Nephron (organoid): ENCODE measurements around the gene HGS.
"Not testable (repeated sequence)": the region's sequence is repeated elsewhere in the genome, so short reads cannot be mapped to it uniquely, and the experiment has no call there.

Experiments
- H3K27ac Mint-ChIP-seq, 3 experiments: 2 replicates each; pipeline ENCODE4 v1.8.0; 2020; ENCODE audit warnings: mixed read lengths in 3 of 3, mild to moderate bottlenecking in 2 of 3, moderate library complexity in 1 of 3
- H3K27me3 Mint-ChIP-seq: 2 replicates; pipeline ENCODE4 v1.8.0; 2021; ENCODE audit warnings: low read depth, mild to moderate bottlenecking, moderate library complexity, mixed read lengths
- H3K36me3 Mint-ChIP-seq: 2 replicates; pipeline ENCODE4 v1.8.0; 2020; ENCODE audit warnings: low read depth, mixed read lengths
- H3K4me1 Mint-ChIP-seq: 2 replicates; pipeline ENCODE4 v1.8.0; 2020; ENCODE audit warnings: mixed read lengths
- H3K4me3 Mint-ChIP-seq, 3 experiments: 2 replicates each; pipeline ENCODE4 v1.8.0; 2020; ENCODE audit warnings: mild to moderate bottlenecking in 3 of 3, mixed read lengths in 3 of 3, moderate library complexity in 2 of 3
- H3K9me3 Mint-ChIP-seq: 2 replicates; pipeline ENCODE4 v1.8.0; 2020; ENCODE audit warnings: mixed read lengths
- CTCF ChIP-seq, 3 experiments: fragments of 200-600 bp; sonication (generic); IDR thresholded peaks; one replicate each; pipeline ENCODE4 v1.5.0; 2021; ENCODE audit warnings: antibody characterized with exemption in 3 of 3; ENCODE audit not compliant: unreplicated experiment in 3 of 3

The HGS gene

GRCh38 chr17:81738801-81739393, 55.1 kb downstream of the HGS start:
- no peak for TF ChIP-seq CTCF (IDR thresholded peaks at IDR 0.05; ENCODE audit: unreplicated experiment in 3 of 3)
- Mint-ChIP-seq H3K9me3 (no peaks in the 10 kb centered on the region), H3K27me3 (peaks cover 27% of the 10 kb centered on the region), H3K36me3 (no peaks in the 10 kb centered on the region), H3K4me3 (no peak overlapping the region), H3K27ac (no peak overlapping the region), H3K4me1 (no peaks in the 10 kb centered on the region)

- not testable (repeated sequence) for H3K4me3 Mint-ChIP-seq, H3K9me3 Mint-ChIP-seq, H3K4me1 Mint-ChIP-seq, H3K27ac Mint-ChIP-seq, H3K36me3 Mint-ChIP-seq
- peaks cover 26% of the 10 kb centered on the region for H3K27me3 Mint-ChIP-seq
Measured at GRCh38 chr17:81739593-81739992, 55.8 kb downstream of the HGS start.

GRCh38 chr17:81740395-81740961, 56.7 kb downstream of the HGS start:
- no peaks in the 10 kb centered on the region for H3K36me3 Mint-ChIP-seq
- peaks cover 25% of the 10 kb centered on the region for H3K27me3 Mint-ChIP-seq
- H3K4me1 Mint-ChIP-seq: no peaks in the 10 kb centered on the region
- no peak overlapping the region for H3K4me3 Mint-ChIP-seq
- no peak for TF ChIP-seq CTCF (IDR thresholded peaks at IDR 0.05; ENCODE audit: unreplicated experiment in 3 of 3)
- H3K27ac Mint-ChIP-seq: no peak overlapping the region
- H3K9me3 Mint-ChIP-seq: no peaks in the 10 kb centered on the region

- Mint-ChIP-seq H3K36me3 (no peaks in the 10 kb centered on the region), H3K27ac (no peak overlapping the region), H3K9me3 (no peaks in the 10 kb centered on the region), H3K4me3 (no peak overlapping the region), H3K4me1 (no peaks in the 10 kb centered on the region), H3K27me3 (peaks cover 18% of the 10 kb centered on the region)
- no peak for TF ChIP-seq CTCF (IDR thresholded peaks at IDR 0.05; ENCODE audit: unreplicated experiment in 3 of 3)
Measured at GRCh38 chr17:81741049-81741593, 57.3 kb downstream of the HGS start.

GRCh38 chr17:81741594-81742452, 58.0 kb downstream of the HGS start:
- TF ChIP-seq CTCF (IDR thresholded peaks at IDR 0.05; ENCODE audit: unreplicated experiment in 3 of 3): no peak
- H3K4me3 Mint-ChIP-seq: no peak overlapping the region
- no peak overlapping the region for H3K27ac Mint-ChIP-seq
- H3K36me3 Mint-ChIP-seq: no peaks in the 10 kb centered on the region
- H3K27me3 Mint-ChIP-seq: peaks cover 13% of the 10 kb centered on the region
- no peaks in the 10 kb centered on the region for H3K9me3 Mint-ChIP-seq
- H3K4me1 Mint-ChIP-seq: no peaks in the 10 kb centered on the region
